GM18502 (cell line): ENCODE results near the gene ANKRD45.
"Not testable (repeated sequence)": the region's sequence is repeated elsewhere in the genome, so short reads cannot be mapped to it uniquely, and the experiment has no call there.

Experiments used
- ATAC-seq: cut with Tn5 transposase; IDR thresholded peaks from one replicate; pipeline ENCODE4 v1.9.1; 2021; ENCODE audit warnings: mild to moderate bottlenecking; ENCODE audit not compliant: unreplicated experiment, poor library complexity

ANKRD45 gene

GRCh38 chr1:173581383-173582079 is 88.1 kb downstream of the ANKRD45 start:
- ATAC-seq, result no peak

GRCh38 chr1:173580658-173581057 is 89.0 kb downstream of the ANKRD45 start:
- ATAC-seq, result no peak

- no peak for ATAC-seq
These were observed 89.6 kb downstream of the ANKRD45 start for GRCh38 chr1:173580071-173580470.

- ATAC-seq, result no peak
These were observed 96.1 kb downstream of the ANKRD45 start for GRCh38 chr1:173573596-173573995.

GRCh38 chr1:173572201-173572873 is 97.3 kb downstream of the ANKRD45 start:
- no peak for ATAC-seq

- ATAC-seq, result peak; percentile 61
These were observed 99.2 kb downstream of the ANKRD45 start for GRCh38 chr1:173570370-173571007.

GRCh38 chr1:173568483-173568882 is 101.2 kb downstream of the ANKRD45 start:
- no peak for ATAC-seq

GRCh38 chr1:173563846-173564245 is 105.8 kb downstream of the ANKRD45 start:
- ATAC-seq, result not testable (repeated sequence)

- no peak for ATAC-seq
These were observed 106.8 kb downstream of the ANKRD45 start for GRCh38 chr1:173562813-173563212.

- no peak for ATAC-seq
These were observed 108.4 kb downstream of the ANKRD45 start for GRCh38 chr1:173561263-173561662.

- ATAC-seq, result no peak
These were observed 109.3 kb downstream of the ANKRD45 start for GRCh38 chr1:173560285-173560880.
